T-helper 1 cell (primary cell): ENCODE results near the gene TUBB4B.
A peak's percentile ranks its signal among the peaks of the same experiment; 100 is the strongest.

ENCODE experiments used
- DNase-seq, 5 donors: peaks; one replicate each; pipeline ENCODE4 v3.0.0-alpha.2; 2012 to 2020

The TUBB4B gene

DNA sequence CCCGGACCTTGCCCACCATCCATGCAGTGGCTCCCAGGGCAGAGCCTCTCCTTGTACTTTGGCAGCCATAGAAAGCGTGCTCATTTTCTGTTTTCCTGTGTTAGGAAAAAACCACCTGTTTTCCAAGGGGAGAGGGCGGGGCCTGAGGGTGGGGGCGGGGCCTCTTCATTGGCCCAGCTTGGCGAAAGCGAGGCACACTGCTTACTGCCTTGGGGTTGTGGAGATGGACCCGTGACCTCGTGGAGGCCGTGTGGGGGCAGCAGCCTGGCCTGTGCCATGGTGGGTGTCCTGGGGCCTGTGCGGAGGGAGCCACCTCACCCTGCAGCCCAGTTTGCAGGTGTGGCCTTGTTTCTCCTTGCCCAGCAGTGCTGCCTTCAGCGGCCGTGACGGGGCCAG is 32.0 kb downstream of the TUBB4B start:
- DNase-seq: no peak

DNA sequence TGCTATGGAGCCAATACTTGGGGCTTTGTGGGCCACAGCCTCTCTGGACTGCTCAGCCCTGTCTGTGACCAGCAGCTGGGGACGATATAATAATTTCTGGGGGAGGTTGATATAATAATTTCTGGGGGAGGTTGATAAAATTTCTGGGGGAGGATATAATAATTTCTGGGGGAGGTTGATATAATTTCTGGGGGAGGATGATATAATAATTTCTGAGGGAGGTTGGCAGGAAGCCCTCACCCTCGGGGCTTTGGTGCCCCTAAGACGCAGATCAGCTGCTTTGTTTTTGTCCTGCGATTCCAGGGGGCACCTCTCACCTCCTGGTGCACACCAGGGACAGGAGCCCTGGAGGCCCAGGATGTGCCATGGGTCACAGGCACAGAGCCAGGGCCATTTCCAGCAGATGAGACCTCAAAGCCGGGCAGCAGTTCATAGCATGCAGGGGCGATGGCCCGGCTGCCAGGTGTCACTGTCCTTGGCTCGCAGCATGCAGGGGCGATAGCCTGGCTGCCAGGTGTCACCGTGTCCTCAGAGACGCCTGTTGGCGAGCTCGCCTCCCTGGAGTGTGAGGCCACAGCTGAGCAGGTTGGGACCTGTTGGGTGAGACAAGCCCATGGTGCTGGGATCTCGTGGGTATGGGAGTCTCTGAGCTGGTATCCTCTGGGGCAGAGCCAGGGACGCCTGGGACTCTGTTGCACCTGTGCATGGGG is 32.7 kb downstream of the TUBB4B start:
- no peak for DNase-seq

DNA sequence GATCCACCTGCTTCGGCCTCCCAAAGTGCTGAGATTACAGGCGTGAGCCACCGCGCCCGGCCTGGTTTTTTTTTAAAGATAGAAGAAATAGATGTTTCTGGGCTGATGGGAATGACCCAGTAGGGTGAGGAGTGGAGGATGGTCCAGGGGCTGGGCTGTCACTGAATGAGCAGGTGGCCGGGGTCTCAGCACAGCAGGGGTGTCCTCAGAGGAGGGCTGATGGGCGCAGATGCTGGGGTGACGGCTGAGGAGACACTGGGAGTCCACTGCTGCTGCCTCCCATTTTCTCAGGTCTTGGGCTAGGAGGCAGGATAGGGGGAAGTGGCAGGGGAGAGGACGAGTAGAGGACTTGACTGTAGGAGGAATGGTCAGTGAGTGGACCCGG is 34.1 kb downstream of the TUBB4B start:
- DNase-seq: no peak

DNA sequence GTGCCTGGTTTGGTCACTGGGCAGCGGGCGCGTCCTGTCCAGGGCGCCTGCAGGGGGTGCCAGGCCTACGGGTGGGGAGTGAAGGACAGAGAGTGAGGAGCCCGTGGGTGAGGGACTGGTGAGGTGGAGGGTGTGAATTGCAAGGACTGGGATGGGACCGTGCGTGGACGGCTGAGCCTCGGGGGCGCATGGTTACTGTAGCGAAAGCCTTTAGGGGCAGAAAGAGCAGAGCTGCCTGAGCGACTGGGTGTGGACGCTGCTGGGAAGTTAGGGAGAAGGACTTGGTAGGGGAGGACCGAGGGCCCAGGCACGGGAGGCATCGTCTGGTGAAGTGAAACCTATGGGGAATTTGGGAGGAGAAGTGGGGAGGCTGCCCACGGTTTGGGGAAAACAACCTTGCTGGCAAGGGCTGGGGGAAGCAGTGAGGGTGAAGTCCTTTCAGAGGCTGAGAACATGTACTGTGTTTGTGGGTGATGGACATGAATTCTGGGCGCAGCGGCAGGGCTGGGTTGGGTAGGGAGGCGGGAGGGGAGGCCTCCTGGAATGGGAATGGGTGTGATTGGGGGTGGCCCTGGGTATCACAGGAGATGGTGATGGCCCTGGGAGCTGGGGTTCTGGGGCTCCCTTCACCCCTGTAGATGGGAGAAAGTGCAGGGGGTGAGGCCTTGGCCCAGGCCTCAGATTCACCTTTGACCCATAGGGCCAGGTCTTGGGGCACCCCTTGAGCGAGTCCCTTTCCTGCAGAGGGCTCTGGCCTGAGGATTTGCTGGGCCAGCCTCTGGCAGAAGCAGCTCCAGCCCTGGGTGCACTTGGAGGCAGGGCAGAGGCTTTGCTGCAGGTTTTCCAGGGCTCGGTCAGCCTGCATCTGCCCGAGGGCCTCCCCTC is 34.7 kb downstream of the TUBB4B start:
- no peak for DNase-seq

DNA sequence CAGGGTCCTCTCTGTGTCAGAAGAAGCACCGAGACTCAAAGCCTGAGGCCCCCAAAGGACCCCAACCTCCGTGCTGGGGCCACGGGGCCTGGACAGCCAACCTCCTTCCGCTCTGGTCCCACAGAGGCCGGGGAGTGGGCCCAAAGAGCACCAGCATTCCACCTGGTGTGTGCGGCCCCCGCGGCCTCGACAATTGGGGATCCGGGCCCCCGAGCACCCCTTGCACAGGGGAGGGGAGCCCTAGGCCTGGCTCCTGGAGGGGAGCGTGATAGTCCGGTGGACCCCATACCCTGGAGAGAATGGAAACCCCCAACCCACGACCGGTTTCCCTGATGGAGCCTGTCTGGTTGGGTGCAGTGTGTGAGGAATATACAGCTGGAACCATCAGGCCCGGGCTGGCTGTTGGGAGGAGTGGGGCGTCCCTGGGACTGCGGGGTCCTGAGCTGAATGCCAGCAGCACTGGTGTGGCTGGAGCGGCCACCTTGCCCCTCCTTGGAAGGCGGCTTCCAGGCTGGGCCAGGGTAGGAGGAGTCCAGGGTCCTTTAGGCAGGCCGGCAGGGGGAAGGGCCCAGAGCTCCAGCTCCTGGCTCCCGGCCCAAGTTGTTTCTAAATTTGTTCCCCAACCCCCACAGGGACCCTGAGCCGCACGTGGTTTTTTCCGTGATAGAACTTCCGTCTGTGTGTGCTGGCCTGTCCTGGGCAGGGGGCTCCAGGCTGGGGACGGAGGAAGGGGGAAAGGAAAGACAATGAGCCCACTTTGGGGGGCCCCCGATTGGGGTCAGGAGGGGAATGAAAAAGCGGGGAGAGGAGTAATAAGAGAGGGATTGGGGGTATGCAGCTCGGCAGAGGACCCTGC is 35.6 kb downstream of the TUBB4B start:
- no peak for DNase-seq

DNA sequence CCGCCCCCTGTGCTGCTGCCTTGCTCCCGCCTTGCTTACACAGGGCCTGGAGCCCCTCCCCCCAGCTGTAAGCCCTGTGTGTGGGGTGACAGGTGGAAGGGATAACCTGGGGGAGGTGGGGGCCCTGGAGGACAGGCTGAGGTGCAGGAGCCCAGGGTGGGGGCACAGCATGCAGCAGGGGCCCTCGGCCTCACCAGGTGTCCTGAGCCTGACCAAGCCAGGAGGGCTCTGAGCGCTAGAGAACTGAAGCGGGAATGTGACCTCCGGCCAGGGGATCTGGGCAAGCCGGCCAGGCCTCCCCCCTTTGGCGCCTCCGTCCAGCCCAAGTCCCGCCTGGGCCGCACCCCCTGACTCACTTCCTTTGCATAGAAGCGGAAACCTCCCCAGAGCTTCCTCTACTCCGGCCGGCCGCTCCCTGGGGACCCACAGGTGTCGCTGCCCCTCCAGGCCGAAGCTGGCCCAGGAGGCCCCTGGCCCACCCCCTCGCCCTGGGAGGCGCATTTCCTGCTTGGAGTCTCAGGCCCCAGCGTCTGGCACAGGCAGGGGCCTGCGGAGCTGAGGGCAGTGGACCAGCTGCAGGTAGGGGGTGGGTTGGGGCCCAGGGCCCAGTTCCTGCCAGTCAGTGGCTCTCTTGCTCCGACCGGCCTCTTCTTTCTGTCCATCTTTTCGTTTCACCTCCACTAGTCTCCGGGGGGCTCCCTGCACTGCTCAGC is 36.4 kb downstream of the TUBB4B start, which contains the start of gene TOR4A:
TSS of gene TOR4A (plus strand) at position 398 of the 713 bp plus-strand sequence. CDS start 964 bp downstream, outside the sequence.
- DNase-seq: peak in 1 of 5 donors; percentile 58

DNA sequence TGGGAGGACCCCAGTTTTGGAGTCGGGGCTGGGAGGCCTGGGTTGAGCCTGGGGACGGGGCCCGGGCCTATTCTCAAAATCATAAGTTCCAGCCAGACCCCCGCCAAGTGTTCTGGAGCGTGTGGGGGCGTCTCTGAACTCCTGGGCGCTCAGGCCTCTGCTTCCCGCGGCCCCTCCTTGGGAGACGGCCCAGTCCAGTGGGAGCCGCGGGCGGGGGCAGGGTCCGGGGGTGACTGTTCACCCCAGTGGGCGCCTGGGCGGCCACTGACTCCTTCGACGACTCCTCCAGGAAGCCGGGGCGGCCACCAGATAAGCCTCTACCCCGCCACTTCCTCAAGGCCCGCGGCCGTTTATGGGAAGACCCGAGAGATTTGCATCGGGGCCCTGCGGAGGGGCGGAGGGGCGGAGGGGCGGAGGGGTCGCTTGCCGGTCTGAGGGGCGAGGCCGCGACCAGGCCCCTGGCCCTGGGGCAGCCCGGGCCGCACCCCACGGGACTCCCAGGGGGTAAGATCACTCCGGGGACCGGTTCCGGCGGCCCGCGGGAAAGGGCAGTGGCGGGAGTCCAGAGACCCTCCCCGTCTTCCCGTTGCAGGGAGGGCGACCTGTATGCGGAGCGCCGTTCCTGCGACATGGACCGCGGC is 37.1 kb downstream of the TUBB4B start:
- no peak for DNase-seq

DNA sequence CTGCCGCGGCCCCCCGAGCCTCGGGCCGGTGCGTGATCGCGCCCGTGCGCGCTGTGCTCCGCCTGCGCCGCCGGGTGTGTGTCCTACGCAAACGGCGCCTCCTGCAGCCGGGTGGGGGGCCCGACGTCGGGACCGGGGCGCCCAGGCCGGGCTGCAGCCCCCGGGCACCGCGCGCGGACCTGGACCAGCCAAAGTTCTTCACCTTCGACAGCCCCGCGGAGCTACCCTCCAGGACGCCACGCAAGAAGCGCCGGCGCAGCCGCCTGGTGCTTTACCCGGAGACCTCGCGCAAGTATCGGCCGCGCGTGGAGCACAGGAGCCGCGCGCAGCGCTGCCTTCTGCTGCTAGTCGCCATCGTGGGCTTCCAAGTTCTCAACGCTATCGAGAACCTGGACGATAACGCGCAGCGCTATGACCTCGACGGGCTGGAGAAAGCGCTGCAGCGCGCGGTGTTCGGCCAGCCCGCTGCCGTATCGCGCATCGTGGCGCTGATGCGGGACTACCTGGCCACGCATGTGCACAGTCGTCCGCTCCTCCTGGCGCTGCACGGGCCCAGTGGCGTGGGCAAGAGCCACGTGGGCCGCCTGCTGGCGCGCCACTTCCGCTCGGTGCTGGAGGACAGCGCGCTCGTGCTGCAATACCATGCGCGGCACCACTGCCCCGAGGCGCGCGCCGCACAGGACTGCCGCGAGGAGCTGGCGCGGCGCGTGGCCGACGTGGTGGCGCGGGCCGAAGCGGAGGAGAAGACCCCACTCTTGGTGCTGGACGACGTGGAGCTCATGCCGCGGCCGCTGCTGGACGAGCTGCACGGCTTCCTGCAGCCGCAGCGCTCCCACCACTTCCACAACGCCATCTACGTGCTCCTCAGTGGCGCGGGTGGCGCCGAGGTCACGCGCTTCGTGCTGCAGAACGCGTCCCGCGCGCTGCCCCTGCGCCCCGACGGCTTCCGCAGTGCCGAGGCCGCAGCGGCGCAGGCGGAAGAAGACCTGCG is 37.9 kb downstream of the TUBB4B start:
- DNase-seq: no peak

DNA sequence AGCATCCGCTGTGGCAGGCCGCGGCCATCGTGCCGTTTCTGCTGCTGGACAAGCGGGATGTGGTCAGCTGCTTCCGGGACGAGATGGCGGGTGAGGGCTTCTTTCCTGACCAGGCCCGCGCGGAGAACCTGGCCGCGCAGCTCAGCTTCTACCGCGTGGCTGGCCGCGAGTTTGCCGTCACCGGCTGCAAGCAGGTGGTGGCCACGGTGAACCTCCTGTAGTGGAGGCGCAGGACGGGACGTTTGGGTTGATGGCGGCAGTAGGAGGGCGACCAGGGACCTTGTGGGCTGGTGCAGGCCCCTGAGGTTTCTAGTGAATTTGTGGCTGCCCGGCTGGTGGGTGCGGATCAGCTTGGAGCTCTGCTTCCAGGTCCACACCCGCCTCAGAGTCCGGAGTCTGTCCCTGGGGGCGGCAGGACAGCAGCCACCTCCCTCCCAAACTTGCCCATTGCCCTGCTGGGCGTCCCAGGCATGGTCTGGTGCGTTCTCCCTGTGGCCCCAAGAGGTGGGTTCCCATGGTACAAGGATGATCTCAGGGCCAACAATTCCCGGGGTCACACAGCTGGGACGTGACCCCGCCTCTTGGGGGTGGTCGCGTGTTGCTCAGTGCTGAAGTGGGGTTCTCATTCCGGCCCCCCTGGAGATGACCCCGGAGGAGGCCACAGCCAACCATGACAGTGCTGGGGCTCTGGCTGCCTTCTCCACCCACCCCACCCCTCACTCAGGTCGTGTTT is 38.8 kb downstream of the TUBB4B start:
- no peak for DNase-seq

DNA sequence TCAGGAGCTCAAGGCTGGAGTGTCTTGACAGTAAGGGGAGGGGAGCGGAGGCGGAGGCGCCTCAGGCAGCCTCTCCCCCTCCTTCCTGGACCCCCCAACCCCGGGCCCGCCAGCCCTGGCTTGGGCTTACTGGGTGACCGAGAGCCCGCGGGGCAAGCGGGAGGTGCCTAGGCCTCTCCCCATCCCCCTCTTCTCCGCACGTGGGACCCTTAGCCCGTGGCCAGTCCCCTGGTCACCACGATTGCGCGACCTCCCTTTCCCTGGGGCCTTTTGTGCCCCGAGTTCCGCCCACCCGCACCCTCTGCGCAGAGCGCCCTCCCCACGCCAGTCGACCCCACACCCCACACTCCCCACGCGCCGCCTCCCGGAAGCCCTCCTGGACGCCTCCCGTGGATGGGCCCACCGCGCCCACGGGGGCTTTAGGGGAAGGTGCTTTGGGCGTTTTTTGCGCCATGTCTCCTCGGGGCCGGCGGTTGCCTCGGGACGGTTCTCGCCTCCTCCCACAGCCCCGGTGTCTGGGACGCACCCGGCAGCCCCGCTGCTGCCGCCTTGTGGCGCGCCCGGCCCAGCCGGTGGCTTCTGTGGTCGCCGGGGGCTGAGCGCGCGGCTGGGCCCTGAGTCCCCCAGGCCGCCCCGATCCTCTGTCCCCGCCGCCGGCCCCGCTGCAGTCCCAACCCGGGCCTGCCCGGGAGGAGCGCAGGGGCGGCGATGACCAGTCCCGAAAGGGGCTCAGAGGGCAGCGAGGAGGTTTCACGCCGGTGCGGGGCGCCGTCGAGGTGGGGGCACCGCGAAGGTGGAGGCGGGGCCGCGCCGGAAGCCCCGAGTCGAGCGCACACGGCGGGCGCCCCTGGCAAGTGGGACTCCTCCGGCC is 39.6 kb downstream of the TUBB4B start:
- DNase-seq: no peak

DNA sequence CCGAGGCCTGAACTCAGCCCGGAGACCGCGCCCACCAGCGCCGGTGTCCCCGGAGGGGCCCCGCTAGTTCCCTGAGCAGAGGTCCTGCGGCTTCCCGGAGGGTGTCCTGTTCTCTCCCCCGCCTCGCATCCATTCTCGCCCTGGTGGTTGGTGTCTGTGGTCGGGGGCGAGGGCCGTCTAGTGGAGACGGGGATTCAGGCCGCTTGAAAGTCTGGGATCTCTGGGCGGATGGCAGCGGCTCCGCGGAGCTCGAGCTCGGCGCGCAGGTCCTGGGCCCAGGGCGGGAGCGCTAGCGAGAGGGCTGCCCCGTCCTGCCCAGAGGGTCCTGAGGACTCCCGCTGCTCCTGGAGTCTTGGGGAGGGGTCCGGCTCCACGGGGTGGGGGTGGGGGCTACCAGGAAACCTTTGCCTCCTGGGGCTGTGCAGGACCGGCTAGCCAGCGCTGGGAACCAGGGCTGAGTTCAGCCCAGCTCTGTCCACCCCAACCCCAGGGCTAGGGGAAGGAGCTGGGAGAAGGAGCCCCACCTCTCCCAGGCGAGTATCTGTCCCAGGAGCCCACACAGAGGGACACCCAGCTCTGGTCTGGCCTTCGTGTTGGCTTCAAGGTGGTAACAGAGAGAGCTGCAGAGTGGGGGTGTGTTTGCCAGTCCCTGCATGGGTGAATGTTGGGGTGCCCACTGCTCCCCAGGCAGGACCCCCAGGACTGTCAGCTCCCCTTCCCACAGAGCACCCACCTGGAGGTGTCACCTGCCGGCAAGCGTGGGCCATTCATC is 40.4 kb downstream of the TUBB4B start:
- no peak for DNase-seq

DNA sequence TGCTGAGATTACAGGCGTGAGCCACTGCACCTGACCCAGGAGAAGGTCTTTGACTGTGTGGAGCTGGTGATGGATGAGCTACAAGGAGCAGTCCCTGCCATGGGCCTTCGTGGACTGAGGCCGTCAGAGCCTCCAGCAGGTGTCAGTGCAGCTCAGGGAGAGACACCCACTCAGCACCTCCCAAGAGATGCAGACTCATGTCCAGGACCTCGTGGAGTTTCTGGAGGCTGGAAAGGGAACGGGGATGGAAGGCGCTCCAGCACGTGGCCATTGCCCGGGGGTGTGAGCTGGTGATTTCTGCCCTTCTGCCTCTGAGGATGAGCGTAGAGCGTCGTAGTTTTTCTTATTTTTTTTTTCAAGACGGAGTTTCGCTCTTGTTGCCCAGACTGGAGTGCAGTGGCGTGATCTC is 45.9 kb downstream of the TUBB4B start:
- no peak for DNase-seq

DNA sequence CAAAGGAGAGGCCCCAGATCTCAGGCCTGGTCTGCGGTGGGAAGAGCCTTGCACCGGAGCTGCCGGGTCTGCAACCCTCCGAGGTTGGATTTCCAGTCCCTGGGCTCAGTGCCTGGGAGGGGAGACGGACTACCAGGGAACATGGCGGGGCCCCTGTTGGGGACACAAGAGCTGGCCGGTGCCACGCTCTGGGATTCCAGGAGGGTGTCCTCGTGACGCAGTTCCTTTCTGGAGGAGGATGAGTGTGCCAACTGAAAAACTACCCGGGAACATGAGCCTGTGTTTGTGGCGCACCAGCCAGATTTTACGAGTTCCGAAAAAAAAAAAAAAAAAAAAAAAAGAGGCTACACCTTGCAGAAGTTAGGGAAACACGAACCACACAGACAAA is 52.0 kb downstream of the TUBB4B start:
- DNase-seq: no peak
